Colonic mucosa (tissue), 4 donors: ENCODE measurements around the gene EPSTI1. TPM values are rescaled to one million over a fixed set of nuclear protein-coding genes. Genes with fewer than 3 reads are reported as not detected.

Experiments used
- DNase-seq: peaks from one replicate; pipeline ENCODE4 v3.0.0-alpha.2; 2020
- H3K27ac ChIP-seq: fragments of 200-600 bp; one replicate; pipeline ENCODE4 v1.8.0; 2021
- H3K27me3 ChIP-seq: fragments of 200-600 bp; one replicate; pipeline ENCODE4 v1.8.0; 2021
- H3K36me3 ChIP-seq: fragments of 200-600 bp; one replicate; pipeline ENCODE4 v1.8.0; 2021
- H3K4me1 ChIP-seq: fragments of 200-600 bp; one replicate; pipeline ENCODE4 v1.8.0; 2021; ENCODE audit warnings: mild to moderate bottlenecking
- H3K4me3 ChIP-seq: fragments of 200-600 bp; one replicate; pipeline ENCODE4 v1.8.0; 2021
- H3K9ac ChIP-seq, 2 donors: one replicate each; pipeline ENCODE4 v1.7.0; 2013; ENCODE audit warnings: control low read depth in 2 of 2, low read depth in 2 of 2, low read length in 2 of 2
- H3K9me3 ChIP-seq: fragments of 200-600 bp; one replicate; pipeline ENCODE4 v1.8.0; 2021
- CTCF ChIP-seq: fragments of 200-600 bp; IDR thresholded peaks from one replicate; pipeline ENCODE4 v1.8.0; 2022; ENCODE audit warnings: antibody characterized with exemption, mild to moderate bottlenecking
- intact Hi-C: fragments of 100-400 bp; cut with DNase I; formaldehyde crosslinking; loops from one replicate; pipeline ENCODE4 v1.14.1; 2022
- total RNA-seq, 2 donors: library from RNA; stranded (reverse); fragmentation: NEBNext Ultra II Directional in 1 of 2; extraction: Animal tissue kit (Norgen Biotek cat#: 25700) in 1 of 2; gene quantifications; one replicate each; pipeline ENCODE4 v1.2.1, GENCODE V29; 2021
- donor health status: healthy.
- donor health status: DM: no; HTN: no; CAD: no.
- donor health status: DM: no; HTN: no; CAD: no.

The EPSTI1 gene
- total RNA-seq, 2 donors from 2014 or later: 5.4 to 16.8 TPM

GRCh38 chr13:42929886-42930535 is 62.0 kb downstream of the EPSTI1 start:
- H3K27ac ChIP-seq: no peak overlapping the region
- H3K4me3 ChIP-seq: no peak overlapping the region
- H3K4me1 ChIP-seq: no peaks in the 10 kb centered on the region
- TF ChIP-seq CTCF: no peak
- no peak for DNase-seq
- no peaks in the 10 kb centered on the region for H3K27me3 ChIP-seq
- H3K36me3 ChIP-seq: no peaks in the 10 kb centered on the region
- no peak overlapping the region for H3K9ac ChIP-seq
- intact Hi-C loops: no loop called here
- no peaks in the 10 kb centered on the region for H3K9me3 ChIP-seq

- no peaks in the 10 kb centered on the region for H3K36me3 ChIP-seq
- H3K4me1 ChIP-seq: no peaks in the 10 kb centered on the region
- DNase-seq: no peak
- no peak overlapping the region for H3K27ac ChIP-seq
- no peak for TF ChIP-seq CTCF
- H3K4me3 ChIP-seq: no peak overlapping the region
- no peaks in the 10 kb centered on the region for H3K27me3 ChIP-seq
- no peak overlapping the region for H3K9ac ChIP-seq
- H3K9me3 ChIP-seq: no peaks in the 10 kb centered on the region
- intact Hi-C loops: no loop called here
Measured at GRCh38 chr13:42926555-42926954, 65.5 kb downstream of the EPSTI1 start.

GRCh38 chr13:42926043-42926442 is 66.0 kb downstream of the EPSTI1 start:
- Histone ChIP-seq H3K27me3 (no peaks in the 10 kb centered on the region), H3K36me3 (no peaks in the 10 kb centered on the region), H3K4me1 (no peaks in the 10 kb centered on the region), H3K9ac (no peak overlapping the region), H3K9me3 (no peaks in the 10 kb centered on the region), H3K27ac (no peak overlapping the region), H3K4me3 (no peak overlapping the region)
- intact Hi-C loops: no loop called here
- TF ChIP-seq CTCF: no peak
- no peak for DNase-seq

- Histone ChIP-seq H3K4me3 (no peak overlapping the region), H3K36me3 (no peaks in the 10 kb centered on the region), H3K27me3 (no peaks in the 10 kb centered on the region), H3K4me1 (no peaks in the 10 kb centered on the region), H3K27ac (no peak overlapping the region), H3K9ac (no peak overlapping the region), H3K9me3 (no peaks in the 10 kb centered on the region)
- no peak for TF ChIP-seq CTCF
- DNase-seq: no peak
- intact Hi-C loops: no loop called here
Measured at GRCh38 chr13:42925626-42926025, 66.4 kb downstream of the EPSTI1 start.

GRCh38 chr13:42924344-42924743 is 67.7 kb downstream of the EPSTI1 start:
- no peaks in the 10 kb centered on the region for H3K4me1 ChIP-seq
- no peak for TF ChIP-seq CTCF
- no peak overlapping the region for H3K9ac ChIP-seq
- no peak for DNase-seq
- H3K27me3 ChIP-seq: no peaks in the 10 kb centered on the region
- intact Hi-C loops: no loop called here
- no peaks in the 10 kb centered on the region for H3K36me3 ChIP-seq
- no peak overlapping the region for H3K4me3 ChIP-seq
- no peak overlapping the region for H3K27ac ChIP-seq
- no peaks in the 10 kb centered on the region for H3K9me3 ChIP-seq
